ENCODE results near the gene RAD51B. TPM values are rescaled to one million over a fixed set of nuclear protein-coding genes. Genes with fewer than 3 reads are reported as not detected.

RAD51B gene
- total RNA-seq, 5 donors from 2014 or later (not counting 1 experiment from before 2014, with no cell fraction given), result 25.4 to 47.9 (median 30.0) TPM

GRCh38 chr14:68167383-68168087 lies 348.0 kb downstream of the RAD51B start:
- Histone ChIP-seq H3K4me1 (ENCODE audit: control insufficient read depth in 1 of 2, extremely low read depth in 1 of 2, insufficient read depth in 2 of 2, low read length in 2 of 2) (no peaks in the 10 kb centered on the region), H3K36me3 (ENCODE audit: control insufficient read depth in 2 of 2, extremely low read depth in 1 of 2, insufficient read depth in 1 of 2, low read length in 1 of 2) (no peaks in the 10 kb centered on the region), H3K9me3 (no peaks in the 10 kb centered on the region), H3K27ac (ENCODE audit: low read length) (no peak overlapping the region), H3K27me3 (replicated peaks in 1 of 2; ENCODE audit: control insufficient read depth in 2 of 2, extremely low read depth in 1 of 2, insufficient read depth in 2 of 2, low read length in 1 of 2) (no peaks in the 10 kb centered on the region), H3K4me3 (ENCODE audit: control insufficient read depth in 1 of 2, extremely low read depth in 1 of 2, low read length in 1 of 2) (no peak overlapping the region)
- DNase-seq (no peak), ATAC-seq (replicated peaks in 1 of 4) (no peak)
- no peaks in the 10 kb centered on the region for H3K27me3 Mint-ChIP-seq
- H3K4me3 Mint-ChIP-seq, result no peak overlapping the region
- no peaks in the 10 kb centered on the region for H3K4me1 Mint-ChIP-seq
- no peaks in the 10 kb centered on the region for H3K36me3 Mint-ChIP-seq
- ChIA-PET POLR2A (no interaction called here), CTCF (no interaction called here)
- no CpG with 5 or more reads among the region's 5 CpGs for WGBS (ENCODE audit: insufficient coverage)
- no peak overlapping the region for H3K27ac Mint-ChIP-seq
- no peaks in the 10 kb centered on the region for H3K9me3 Mint-ChIP-seq

- no peaks in the 10 kb centered on the region for H3K27me3 ChIP-seq (replicated peaks in 1 of 2; ENCODE audit: control insufficient read depth in 2 of 2, extremely low read depth in 1 of 2, insufficient read depth in 2 of 2, low read length in 1 of 2)
- ATAC-seq (replicated peaks in 1 of 4), result no peak
- no peaks in the 10 kb centered on the region for H3K4me1 ChIP-seq (ENCODE audit: control insufficient read depth in 1 of 2, extremely low read depth in 1 of 2, insufficient read depth in 2 of 2, low read length in 2 of 2)
- Mint-ChIP-seq H3K4me1 (no peaks in the 10 kb centered on the region), H3K27me3 (no peaks in the 10 kb centered on the region), H3K27ac (no peak overlapping the region), H3K4me3 (no peak overlapping the region), H3K36me3 (no peaks in the 10 kb centered on the region), H3K9me3 (no peaks in the 10 kb centered on the region)
- POLR2A ChIA-PET, result no interaction called here
- H3K9me3 ChIP-seq, result no peaks in the 10 kb centered on the region
- no CpG with 5 or more reads among the region's 1 CpG for WGBS (ENCODE audit: insufficient coverage)
- no peaks in the 10 kb centered on the region for H3K36me3 ChIP-seq (ENCODE audit: control insufficient read depth in 2 of 2, extremely low read depth in 1 of 2, insufficient read depth in 1 of 2, low read length in 1 of 2)
- H3K27ac ChIP-seq (ENCODE audit: low read length), result no peak overlapping the region
- CTCF ChIA-PET, result interaction anchor here (0.6 to 0.7 kb wide), 3 partner anchors 276 to 1061 kb away, joined by 3 read pairs; no protein-coding TSS in a partner anchor
- H3K4me3 ChIP-seq (ENCODE audit: control insufficient read depth in 1 of 2, extremely low read depth in 1 of 2, low read length in 1 of 2), result no peak overlapping the region
- DNase-seq, result no peak
Observed at GRCh38 chr14:68168460-68169109, 349.0 kb downstream of the RAD51B start.

- Mint-ChIP-seq H3K36me3 (peaks cover 12% of the 10 kb centered on the region), H3K9me3 (peaks cover 0 to 3% (median 0%) of the 10 kb centered on the region in 3 donors), H3K4me1 (no peaks in the 10 kb centered on the region), H3K27me3 (no peaks in the 10 kb centered on the region), H3K4me3 (no peak overlapping the region), H3K27ac (no peak overlapping the region)
- no peak for ATAC-seq (replicated peaks in 1 of 4)
- H3K27ac ChIP-seq (ENCODE audit: low read length), result no peak overlapping the region
- no peaks in the 10 kb centered on the region for H3K36me3 ChIP-seq (ENCODE audit: control insufficient read depth in 2 of 2, extremely low read depth in 1 of 2, insufficient read depth in 1 of 2, low read length in 1 of 2)
- no peaks in the 10 kb centered on the region for H3K27me3 ChIP-seq (replicated peaks in 1 of 2; ENCODE audit: control insufficient read depth in 2 of 2, extremely low read depth in 1 of 2, insufficient read depth in 2 of 2, low read length in 1 of 2)
- CTCF ChIA-PET, result no interaction called here
- POLR2A ChIA-PET, result no interaction called here
- no peaks in the 10 kb centered on the region for H3K9me3 ChIP-seq
- WGBS (ENCODE audit: insufficient coverage), result no CpG with 5 or more reads among the region's 3 CpGs
- DNase-seq, result no peak
- H3K4me3 ChIP-seq (ENCODE audit: control insufficient read depth in 1 of 2, extremely low read depth in 1 of 2, low read length in 1 of 2), result no peak overlapping the region
- H3K4me1 ChIP-seq (ENCODE audit: control insufficient read depth in 1 of 2, extremely low read depth in 1 of 2, insufficient read depth in 2 of 2, low read length in 2 of 2), result no peaks in the 10 kb centered on the region
Observed at GRCh38 chr14:68172216-68172615, 352.6 kb downstream of the RAD51B start.

GRCh38 chr14:68172627-68173026 lies 353.0 kb downstream of the RAD51B start:
- no peaks in the 10 kb centered on the region for H3K27me3 ChIP-seq (replicated peaks in 1 of 2; ENCODE audit: control insufficient read depth in 2 of 2, extremely low read depth in 1 of 2, insufficient read depth in 2 of 2, low read length in 1 of 2)
- no peak for DNase-seq
- H3K4me3 ChIP-seq (ENCODE audit: control insufficient read depth in 1 of 2, extremely low read depth in 1 of 2, low read length in 1 of 2), result no peak overlapping the region
- H3K27ac ChIP-seq (ENCODE audit: low read length), result no peak overlapping the region
- H3K27me3 Mint-ChIP-seq, result no peaks in the 10 kb centered on the region
- no peak overlapping the region for H3K4me3 Mint-ChIP-seq
- ChIA-PET CTCF (no interaction called here), POLR2A (no interaction called here)
- no peak overlapping the region for H3K27ac Mint-ChIP-seq
- no peak for ATAC-seq (replicated peaks in 1 of 4)
- H3K9me3 ChIP-seq, result no peaks in the 10 kb centered on the region
- no peaks in the 10 kb centered on the region for H3K4me1 ChIP-seq (ENCODE audit: control insufficient read depth in 1 of 2, extremely low read depth in 1 of 2, insufficient read depth in 2 of 2, low read length in 2 of 2)
- no peaks in the 10 kb centered on the region for H3K36me3 ChIP-seq (ENCODE audit: control insufficient read depth in 2 of 2, extremely low read depth in 1 of 2, insufficient read depth in 1 of 2, low read length in 1 of 2)
- peaks cover 12% of the 10 kb centered on the region for H3K36me3 Mint-ChIP-seq
- no peaks in the 10 kb centered on the region for H3K4me1 Mint-ChIP-seq
- peaks cover 0 to 3% (median 0%) of the 10 kb centered on the region in 3 donors for H3K9me3 Mint-ChIP-seq
- no CpG with 5 or more reads among the region's 1 CpG for WGBS (ENCODE audit: insufficient coverage)

- Mint-ChIP-seq H3K27ac (no peak overlapping the region), H3K4me3 (no peak overlapping the region), H3K36me3 (peaks cover 12% of the 10 kb centered on the region), H3K9me3 (peaks cover 0 to 3% (median 0%) of the 10 kb centered on the region in 3 donors), H3K4me1 (no peaks in the 10 kb centered on the region), H3K27me3 (no peaks in the 10 kb centered on the region)
- H3K36me3 ChIP-seq (ENCODE audit: control insufficient read depth in 2 of 2, extremely low read depth in 1 of 2, insufficient read depth in 1 of 2, low read length in 1 of 2), result no peaks in the 10 kb centered on the region
- H3K27me3 ChIP-seq (replicated peaks in 1 of 2; ENCODE audit: control insufficient read depth in 2 of 2, extremely low read depth in 1 of 2, insufficient read depth in 2 of 2, low read length in 1 of 2), result no peaks in the 10 kb centered on the region
- POLR2A ChIA-PET, result no interaction called here
- no peak overlapping the region for H3K4me3 ChIP-seq (ENCODE audit: control insufficient read depth in 1 of 2, extremely low read depth in 1 of 2, low read length in 1 of 2)
- WGBS (ENCODE audit: insufficient coverage), result 75% methylated on average over 1 of the region's 1 CpG
- CTCF ChIA-PET, result no interaction called here
- no peaks in the 10 kb centered on the region for H3K4me1 ChIP-seq (ENCODE audit: control insufficient read depth in 1 of 2, extremely low read depth in 1 of 2, insufficient read depth in 2 of 2, low read length in 2 of 2)
- ATAC-seq (replicated peaks in 1 of 4), result no peak
- no peak overlapping the region for H3K27ac ChIP-seq (ENCODE audit: low read length)
- H3K9me3 ChIP-seq, result no peaks in the 10 kb centered on the region
- no peak for DNase-seq
Observed at GRCh38 chr14:68173227-68173972, 353.8 kb downstream of the RAD51B start.

- Histone ChIP-seq H3K27ac (ENCODE audit: low read length) (no peak overlapping the region), H3K9me3 (no peaks in the 10 kb centered on the region), H3K27me3 (replicated peaks in 1 of 2; ENCODE audit: control insufficient read depth in 2 of 2, extremely low read depth in 1 of 2, insufficient read depth in 2 of 2, low read length in 1 of 2) (no peaks in the 10 kb centered on the region), H3K4me3 (ENCODE audit: control insufficient read depth in 1 of 2, extremely low read depth in 1 of 2, low read length in 1 of 2) (no peak overlapping the region), H3K36me3 (ENCODE audit: control insufficient read depth in 2 of 2, extremely low read depth in 1 of 2, insufficient read depth in 1 of 2, low read length in 1 of 2) (no peaks in the 10 kb centered on the region), H3K4me1 (ENCODE audit: control insufficient read depth in 1 of 2, extremely low read depth in 1 of 2, insufficient read depth in 2 of 2, low read length in 2 of 2) (no peaks in the 10 kb centered on the region)
- ATAC-seq (replicated peaks in 1 of 4) (no peak), DNase-seq (no peak)
- Mint-ChIP-seq H3K4me1 (no peaks in the 10 kb centered on the region), H3K27ac (no peak overlapping the region), H3K36me3 (peaks cover 12% of the 10 kb centered on the region), H3K27me3 (no peaks in the 10 kb centered on the region), H3K9me3 (peaks cover 0 to 3% (median 0%) of the 10 kb centered on the region in 3 donors), H3K4me3 (no peak overlapping the region)
- POLR2A ChIA-PET, result no interaction called here
- CTCF ChIA-PET, result no interaction called here
- no CpG with 5 or more reads among the region's 2 CpGs for WGBS (ENCODE audit: insufficient coverage)
Observed at GRCh38 chr14:68174446-68174845, 354.9 kb downstream of the RAD51B start.
